Measurements from ENCODE around the gene RIC1. TPM values are rescaled to one million over a fixed set of nuclear protein-coding genes. Genes with fewer than 3 reads are reported as not detected.
A peak's percentile ranks its signal among the peaks of the same experiment; 100 is the strongest.
"Not testable (repeated sequence)": the region's sequence is repeated elsewhere in the genome, so short reads cannot be mapped to it uniquely, and the experiment has no call there.

RIC1 gene
- total and polyA plus RNA-seq, 11 donors: 2.4 to 14.4 (median 8.7) TPM

- no peak for DNase-seq
- peaks cover 0 to 42% (median 15%) of the 10 kb centered on the region in 9 donors for H3K36me3 ChIP-seq
- no peak overlapping the region for H3K27ac ChIP-seq
- H3K4me1 ChIP-seq: peaks cover 0 to 10% (median 0%) of the 10 kb centered on the region in 12 donors
- TF ChIP-seq CTCF (IDR thresholded peaks at IDR 0.05) (no peak), POLR2A (IDR thresholded peaks at IDR 0.05) (no peak)
- no peak for ATAC-seq
- WGBS, 4 donors: 94 to 97% (median 95%) methylated on average over 1 of the region's 1 CpG
- no peaks in the 10 kb centered on the region for H3K9me3 ChIP-seq
- intact Hi-C loops (cut with DNase I): no loop called here
- no peak overlapping the region for H3K4me3 ChIP-seq
- no peaks in the 10 kb centered on the region for H3K27me3 ChIP-seq
Measured at GRCh38 chr9:5793812-5794211, 164.9 kb downstream of the RIC1 start.

- H3K4me1 ChIP-seq: peaks cover 0 to 10% (median 0%) of the 10 kb centered on the region in 12 donors
- no peaks in the 10 kb centered on the region for H3K9me3 ChIP-seq
- no peak for ATAC-seq
- intact Hi-C loops (cut with DNase I): no loop called here
- H3K36me3 ChIP-seq: peaks cover 0 to 35% (median 9%) of the 10 kb centered on the region in 9 donors
- no peak for DNase-seq
- 93 to 96% (median 95%) methylated on average over 2 of the region's 2 CpGs for WGBS, 4 donors
- no peak overlapping the region for H3K4me3 ChIP-seq
- no peak overlapping the region for H3K27ac ChIP-seq
- no peaks in the 10 kb centered on the region for H3K27me3 ChIP-seq
- TF ChIP-seq POLR2A (IDR thresholded peaks at IDR 0.05) (no peak), CTCF (IDR thresholded peaks at IDR 0.05) (no peak)
Measured at GRCh38 chr9:5796298-5796697, 167.4 kb downstream of the RIC1 start.

- TF ChIP-seq CTCF (IDR thresholded peaks at IDR 0.05) (no peak), POLR2A (IDR thresholded peaks at IDR 0.05) (no peak)
- DNase-seq (no peak), ATAC-seq (no peak)
- Histone ChIP-seq H3K36me3 (peaks cover 0 to 46% (median 9%) of the 10 kb centered on the region in 9 donors), H3K27me3 (no peaks in the 10 kb centered on the region), H3K4me3 (no peak overlapping the region), H3K27ac (no peak overlapping the region), H3K4me1 (peaks cover 0 to 6% (median 0%) of the 10 kb centered on the region in 12 donors), H3K9me3 (no peaks in the 10 kb centered on the region)
- 67 to 73% (median 69%) methylated on average over 2 of the region's 2 CpGs for WGBS, 4 donors
- intact Hi-C loops (cut with DNase I): no loop called here
Measured at GRCh38 chr9:5798581-5798980, 169.7 kb downstream of the RIC1 start.

- peaks cover 0 to 53% (median 9%) of the 10 kb centered on the region in 9 donors for H3K36me3 ChIP-seq
- H3K4me3 ChIP-seq: peak overlapping the region in 1 of 12 donors; percentile 42
Measured at GRCh38 chr9:5799314-5799713, 170.4 kb downstream of the RIC1 start.

GRCh38 chr9:5800378-5800777 lies 171.5 kb downstream of the RIC1 start:
- H3K36me3 ChIP-seq: peaks cover 0 to 64% (median 14%) of the 10 kb centered on the region in 9 donors
- DNase-seq, H3K4me1 ChIP-seq, H3K27me3 ChIP-seq, H3K27ac ChIP-seq, ATAC-seq, H3K4me3 ChIP-seq, H3K9me3 ChIP-seq: not testable (repeated sequence)
- intact Hi-C loops (cut with DNase I): loop anchor here in 1 of 10 donors (10.0 kb wide), 1 partner anchor 254 kb away; no protein-coding TSS in a partner anchor
- WGBS, 4 donors: 79 to 91% (median 88%) methylated on average over 7 of the region's 7 CpGs

More at GRCh38 chr9:5799314-5799713, 170.4 kb downstream of the RIC1 start:
- no peak overlapping the region for H3K27ac ChIP-seq
- H3K4me1 ChIP-seq: peaks cover 0 to 6% (median 0%) of the 10 kb centered on the region in 12 donors
- no peak for DNase-seq
- ATAC-seq: peak in 2 of 4 donors; percentile 33 to 39
- peak; percentile 10 to 62 (median 48) for TF ChIP-seq CTCF (IDR thresholded peaks at IDR 0.05)
- TF ChIP-seq POLR2A (IDR thresholded peaks at IDR 0.05): no peak
- intact Hi-C loops (cut with DNase I): no loop called here
- no peaks in the 10 kb centered on the region for H3K9me3 ChIP-seq
- 40 to 51% (median 47%) methylated on average over 5 of the region's 5 CpGs for WGBS, 4 donors
- no peaks in the 10 kb centered on the region for H3K27me3 ChIP-seq

Measured in heart left ventricle (tissue), 16 donors.